Neural crest cell (in vitro differentiated cells): ENCODE results near the gene TMEM72. TPM values are rescaled to one million over a fixed set of nuclear protein-coding genes. Genes with fewer than 3 reads are reported as not detected.

Experiments
- DNase-seq: peaks from one replicate; pipeline ENCODE4 v3.0.0; 2021; ENCODE audit warnings: low read depth, mixed read lengths, low spot score
- H3K27ac Mint-ChIP-seq: one replicate; pipeline ENCODE4 v1.8.0; 2021; ENCODE audit warnings: mild to moderate bottlenecking, mixed read lengths; ENCODE audit not compliant: unreplicated experiment
- H3K27me3 Mint-ChIP-seq: 2 replicates; pipeline ENCODE4 v1.8.0; 2021; ENCODE audit warnings: low read depth, mild to moderate bottlenecking, mixed read lengths
- H3K36me3 Mint-ChIP-seq: 2 replicates; pipeline ENCODE4 v1.8.0; 2021; ENCODE audit warnings: low read depth, mild to moderate bottlenecking, mixed read lengths
- H3K4me1 Mint-ChIP-seq: 2 replicates; pipeline ENCODE4 v1.8.0; 2021; ENCODE audit warnings: mixed read lengths
- H3K4me3 Mint-ChIP-seq: one replicate; pipeline ENCODE4 v1.8.0; 2021; ENCODE audit warnings: mild to moderate bottlenecking, mixed read lengths
- H3K9me3 Mint-ChIP-seq: 2 replicates; pipeline ENCODE4 v1.8.0; 2021; ENCODE audit warnings: mixed read lengths
- total RNA-seq: library from RNA; stranded (reverse); gene quantifications from 2 replicates; pipeline ENCODE4 v1.2.1, GENCODE V29; 2021
- TF ChIP-seq, protein P1 (sequence below): fragments of 200-600 bp; sonication (generic); conservative IDR thresholded peaks from 2 replicates; pipeline ENCODE4 v1.5.0; 2021; ENCODE audit warnings: antibody characterized with exemption, mild to moderate bottlenecking

Gene TMEM72
- total RNA-seq, 1 donor from 2014 or later: not detected

DNA sequence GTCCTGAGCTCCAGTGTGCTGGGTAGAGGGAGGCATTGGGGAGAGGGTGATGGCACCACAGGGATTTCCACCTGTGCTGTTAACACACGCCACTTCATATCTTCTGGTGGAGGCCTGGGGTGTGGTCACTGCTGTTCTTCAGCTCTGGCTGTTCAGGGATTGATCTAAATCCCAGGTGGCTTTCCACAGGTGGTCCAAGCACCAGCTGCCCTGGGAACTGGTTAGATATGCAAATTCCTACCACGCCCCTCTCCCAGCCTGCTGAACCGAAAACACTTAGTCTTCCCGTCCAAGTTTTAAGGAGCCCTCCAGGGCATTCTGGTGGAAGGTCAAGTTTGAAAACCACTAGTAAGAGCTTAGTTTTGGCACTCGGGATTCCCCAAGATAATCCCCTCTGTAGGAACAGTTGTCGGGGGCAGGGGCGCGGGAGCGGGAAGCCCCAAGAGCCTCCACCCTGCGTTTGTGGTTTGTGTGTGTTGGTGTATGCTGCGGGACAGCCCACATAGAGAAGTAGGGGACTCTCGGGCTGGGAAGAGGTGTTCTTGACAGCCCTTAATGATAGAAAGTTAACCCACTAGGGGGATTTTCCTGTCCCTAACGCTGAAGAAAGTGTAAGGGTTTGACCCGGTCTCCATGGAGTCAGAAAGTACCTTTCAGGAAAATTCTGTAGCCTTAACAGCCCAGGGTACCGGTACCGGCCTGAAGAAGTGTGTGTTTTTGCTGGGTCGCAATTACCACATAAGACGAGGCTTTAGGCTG lies 62.4 kb downstream of the TMEM72 start:
- Mint-ChIP-seq H3K4me1 (peaks cover 37% of the 10 kb centered on the region), H3K4me3 (peak overlapping the region; percentile 19), H3K36me3 (peaks cover 5% of the 10 kb centered on the region), H3K27me3 (no peaks in the 10 kb centered on the region), H3K9me3 (no peaks in the 10 kb centered on the region), H3K27ac (no peak overlapping the region)
- TF ChIP-seq, protein P1, sequence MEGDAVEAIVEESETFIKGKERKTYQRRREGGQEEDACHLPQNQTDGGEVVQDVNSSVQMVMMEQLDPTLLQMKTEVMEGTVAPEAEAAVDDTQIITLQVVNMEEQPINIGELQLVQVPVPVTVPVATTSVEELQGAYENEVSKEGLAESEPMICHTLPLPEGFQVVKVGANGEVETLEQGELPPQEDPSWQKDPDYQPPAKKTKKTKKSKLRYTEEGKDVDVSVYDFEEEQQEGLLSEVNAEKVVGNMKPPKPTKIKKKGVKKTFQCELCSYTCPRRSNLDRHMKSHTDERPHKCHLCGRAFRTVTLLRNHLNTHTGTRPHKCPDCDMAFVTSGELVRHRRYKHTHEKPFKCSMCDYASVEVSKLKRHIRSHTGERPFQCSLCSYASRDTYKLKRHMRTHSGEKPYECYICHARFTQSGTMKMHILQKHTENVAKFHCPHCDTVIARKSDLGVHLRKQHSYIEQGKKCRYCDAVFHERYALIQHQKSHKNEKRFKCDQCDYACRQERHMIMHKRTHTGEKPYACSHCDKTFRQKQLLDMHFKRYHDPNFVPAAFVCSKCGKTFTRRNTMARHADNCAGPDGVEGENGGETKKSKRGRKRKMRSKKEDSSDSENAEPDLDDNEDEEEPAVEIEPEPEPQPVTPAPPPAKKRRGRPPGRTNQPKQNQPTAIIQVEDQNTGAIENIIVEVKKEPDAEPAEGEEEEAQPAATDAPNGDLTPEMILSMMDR: no peak
- no peak for DNase-seq

- peak overlapping the region; percentile 83 for H3K27ac Mint-ChIP-seq
- peaks cover 39% of the 10 kb centered on the region for H3K4me1 Mint-ChIP-seq
- H3K4me3 Mint-ChIP-seq: no peak overlapping the region
Observed at GRCh38 chr10:44974082-44974627, 63.0 kb downstream of the TMEM72 start.

DNA sequence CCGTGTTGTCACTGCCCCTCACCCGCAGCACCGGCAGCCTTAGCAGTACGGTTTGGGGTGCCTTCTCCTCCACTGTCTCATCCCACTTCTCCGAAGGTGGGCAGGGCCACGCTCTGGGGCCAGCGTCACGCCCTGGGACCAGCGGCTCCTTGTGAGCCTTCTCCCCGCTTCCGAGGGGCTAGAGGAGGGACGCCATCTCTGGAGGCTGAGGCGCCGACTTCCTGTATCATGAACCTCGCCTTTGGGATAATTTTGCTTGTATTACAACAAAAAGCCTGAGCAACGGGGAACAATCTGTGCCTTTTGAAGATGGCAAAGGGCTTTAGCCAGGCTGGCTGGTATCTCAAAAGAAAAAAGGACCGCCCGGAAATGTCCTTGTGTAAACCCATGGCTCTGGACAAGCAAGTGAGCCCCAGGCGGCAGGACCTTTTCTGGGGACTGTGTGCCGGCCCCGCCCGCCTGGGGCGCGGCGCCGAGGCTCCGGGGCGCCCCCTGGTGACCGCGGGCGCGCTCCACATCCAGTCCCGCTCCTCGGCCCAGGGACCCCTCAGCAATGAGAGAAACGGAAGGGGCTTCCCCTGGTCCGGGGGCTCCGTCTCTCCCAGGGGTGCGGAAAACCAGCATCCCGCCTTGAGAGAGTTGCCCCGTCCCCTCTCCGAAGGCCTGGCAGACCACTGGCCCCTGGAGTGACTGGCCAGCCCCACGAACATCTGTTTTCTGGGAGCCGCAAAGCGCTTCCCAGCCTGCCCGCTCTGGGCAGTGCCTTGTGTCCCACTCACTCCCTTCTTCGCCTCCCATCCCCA lies 63.7 kb downstream of the TMEM72 start:
- peaks cover 5% of the 10 kb centered on the region for H3K36me3 Mint-ChIP-seq
- H3K27me3 Mint-ChIP-seq: no peaks in the 10 kb centered on the region
- peak; percentile 70 for DNase-seq
- peak overlapping the region; percentile 83 for H3K27ac Mint-ChIP-seq
- H3K4me1 Mint-ChIP-seq: peaks cover 43% of the 10 kb centered on the region
- H3K9me3 Mint-ChIP-seq: no peaks in the 10 kb centered on the region
- H3K4me3 Mint-ChIP-seq: peak overlapping the region; percentile 77
- TF ChIP-seq, protein P1: peak; percentile 93

More at GRCh38 chr10:44974082-44974627, 63.0 kb downstream of the TMEM72 start:
- H3K9me3 Mint-ChIP-seq: no peaks in the 10 kb centered on the region
- DNase-seq: no peak
- peaks cover 5% of the 10 kb centered on the region for H3K36me3 Mint-ChIP-seq
- H3K27me3 Mint-ChIP-seq: no peaks in the 10 kb centered on the region
- TF ChIP-seq, protein P1: no peak

DNA sequence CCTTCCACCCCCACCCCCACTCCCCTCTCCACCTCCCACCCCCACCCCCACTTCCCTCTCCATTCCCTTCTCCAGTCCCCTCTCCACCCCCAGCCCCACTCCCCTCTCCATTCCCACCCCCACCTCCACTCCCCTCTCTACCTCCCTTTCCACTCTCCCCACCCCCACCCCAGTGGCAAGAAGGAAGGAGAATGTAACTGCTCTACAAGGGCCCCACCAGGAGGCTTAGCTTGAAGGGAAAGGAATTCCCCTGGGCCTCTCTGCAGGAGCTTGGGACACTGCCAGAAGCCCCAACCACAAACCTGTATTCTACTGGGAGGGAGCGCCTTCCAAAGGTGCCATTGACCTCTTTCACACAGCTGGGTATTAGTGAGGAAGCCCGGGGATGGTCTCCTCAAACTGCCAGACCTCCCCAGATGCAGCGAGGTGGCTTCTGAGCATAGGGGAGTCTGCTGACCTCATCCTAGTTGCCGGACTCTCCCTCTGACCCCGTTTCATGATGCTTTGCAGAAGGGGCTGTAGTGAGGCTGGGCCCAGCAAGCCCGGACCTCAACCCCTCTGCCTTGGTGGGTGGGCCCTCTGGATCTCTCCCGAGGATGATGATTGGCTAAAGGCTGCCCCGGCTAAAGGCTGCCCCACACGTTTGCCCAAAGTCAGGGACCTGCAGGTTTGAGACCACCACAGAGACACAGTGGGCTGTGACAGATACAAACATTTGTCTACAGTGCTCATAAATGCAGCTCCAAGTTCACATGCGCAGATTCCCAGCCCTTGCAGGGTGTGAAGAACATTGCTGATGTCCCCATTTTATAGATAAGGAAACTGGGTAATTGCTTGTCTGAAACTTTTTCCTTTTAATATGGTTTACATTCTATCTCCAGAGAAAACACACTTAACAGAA lies 64.5 kb downstream of the TMEM72 start:
- Mint-ChIP-seq H3K9me3 (no peaks in the 10 kb centered on the region), H3K4me3 (peak overlapping the region; percentile 55), H3K27ac (no peak overlapping the region), H3K27me3 (no peaks in the 10 kb centered on the region), H3K36me3 (peaks cover 3% of the 10 kb centered on the region), H3K4me1 (peaks cover 51% of the 10 kb centered on the region)
- TF ChIP-seq, protein P1: no peak
- no peak for DNase-seq
